Keratinocyte (primary cell): ENCODE results near the gene MUC4.

Source experiments
- CTCF ChIP-seq, 3 experiments: IDR thresholded peaks in 1 of 3; conservative IDR thresholded peaks in 1 of 3; optimal IDR thresholded peaks in 1 of 3; 2 replicates in 2 of 3; 3 replicates in 1 of 3; pipeline versions ENCODE3 to v1.5.1; 2011; ENCODE audit warnings: low read length in 3 of 3, mild to moderate bottlenecking in 3 of 3, moderate library complexity in 2 of 3, control low read depth in 1 of 3, inconsistent platforms in 1 of 3; ENCODE audit not compliant: insufficient read depth in 2 of 3; ENCODE audit errors: extremely low read depth in 1 of 3
- EZH2 ChIP-seq: IDR thresholded peaks from one replicate; pipeline ENCODE4 v1.6.1; 2012; ENCODE audit warnings: inconsistent platforms, mild to moderate bottlenecking, low read length, moderate library complexity

GRCh38 chr3:195755791-195756676 is 55.7 kb downstream of the MUC4 start:
- TF ChIP-seq CTCF (optimal IDR thresholded peaks at IDR 0.05 in 1 of 3, IDR thresholded peaks at IDR 0.05 in 1 of 3, conservative IDR thresholded peaks at IDR 0.05 in 1 of 3; ENCODE audit: extremely low read depth in 1 of 3, insufficient read depth in 2 of 3, low read length in 3 of 3): no peak
- TF ChIP-seq EZH2: no peak
